Panc1 (cell line): ENCODE results near the gene LETM1. TPM values are rescaled to one million over a fixed set of nuclear protein-coding genes. Genes with fewer than 3 reads are reported as not detected.

Experiments used
- ATAC-seq: fragments of 200-7000 bp; cut with Tn5 transposase; 2 replicates; pipeline ENCODE4 v1.9.1; 2020; ENCODE audit warnings: mild to moderate bottlenecking, moderate library complexity
- BruUV-seq: library from RNA; stranded (reverse); fragments of 400-500 nt; replicated peaks from 2 replicates; lab custom pipeline; 2021; lab: Mats Ljungman, UMichigan
- CTCF ChIA-PET: fragments of 300-600 bp; sonication (Branson Sonifier 250); formaldehyde crosslinking; loops from one replicate; lab custom pipeline; 2022; ENCODE audit warnings: antibody characterized with exemption; lab: Charles Lee
- POLR2A ChIA-PET: fragments of 300-600 bp; sonication (Branson Sonifier 250); formaldehyde crosslinking; loops from one replicate; lab custom pipeline; 2022; ENCODE audit warnings: antibody characterized with exemption; lab: Charles Lee
- DNase-seq: peaks from one replicate; pipeline ENCODE4 v3.0.0-alpha.2; 2010; ENCODE audit warnings: low read depth, low spot score
- H3K27ac ChIP-seq: 2 replicates; pipeline ENCODE4 v1.5.1; 2011; ENCODE audit warnings: mild to moderate bottlenecking, low read length, inconsistent platforms
- H3K27me3 ChIP-seq: fragments of 200-500 bp; sonication (Bioruptor generic); 2 replicates; pipeline ENCODE4 v1.6.0; 2014; ENCODE audit warnings: low read length, inconsistent platforms; ENCODE audit not compliant: control insufficient read depth, insufficient read depth
- H3K36me3 ChIP-seq: fragments of 200-500 bp; sonication (Bioruptor generic); 2 replicates; pipeline ENCODE4 v1.5.1; 2014; ENCODE audit warnings: inconsistent platforms, mild to moderate bottlenecking, low read length, moderate library complexity; ENCODE audit not compliant: control insufficient read depth, insufficient read depth
- H3K4me1 ChIP-seq: 2 replicates; pipeline ENCODE4 v1.5.1; 2011; ENCODE audit warnings: inconsistent platforms, mild to moderate bottlenecking, low read length, moderate library complexity; ENCODE audit not compliant: control insufficient read depth, insufficient read depth
- H3K4me3 ChIP-seq, 2 experiments: 2 replicates each; pipeline ENCODE4 v1.5.1; 2011 to 2012; ENCODE audit warnings: low read depth in 2 of 2, low read length in 2 of 2, mild to moderate bottlenecking in 2 of 2, inconsistent platforms in 1 of 2, moderate library complexity in 1 of 2
- H3K9me3 ChIP-seq: fragments of 200-500 bp; sonication (Bioruptor generic); 2 replicates; pipeline ENCODE4 v1.5.1; 2014; ENCODE audit warnings: low read depth, mild to moderate bottlenecking, inconsistent platforms, low read length, moderate library complexity; ENCODE audit not compliant: control insufficient read depth, insufficient read depth
- CTCF ChIP-seq: fragments of 450-650 bp; IDR thresholded peaks from 2 replicates; pipeline ENCODE4 v1.5.1; 2017; ENCODE audit warnings: mild to moderate bottlenecking
- POLR2AphosphoS5 ChIP-seq: IDR thresholded peaks from 2 replicates; pipeline ENCODE4 v1.6.1; 2012; ENCODE audit warnings: mild to moderate bottlenecking, low read depth, low read length, moderate library complexity
- REST ChIP-seq, 2 experiments: IDR thresholded peaks; 2 replicates each; pipeline ENCODE4 v1.6.1; 2011 to 2012; ENCODE audit warnings: low read depth in 2 of 2, control low read depth in 1 of 2, low read length in 1 of 2, mild to moderate bottlenecking in 1 of 2, moderate library complexity in 1 of 2; ENCODE audit not compliant: insufficient read depth in 1 of 2
- SIN3A ChIP-seq: IDR thresholded peaks from 2 replicates; pipeline ENCODE4 v1.6.1; 2012; ENCODE audit warnings: low read depth, mild to moderate bottlenecking, low read length, moderate library complexity, borderline replicate concordance; ENCODE audit not compliant: insufficient read depth
- TCF7L2 ChIP-seq: IDR thresholded peaks from 2 replicates; pipeline ENCODE4 v1.6.1; 2011; ENCODE audit warnings: mild to moderate bottlenecking, low read depth, low read length, inconsistent platforms
- in situ Hi-C: cut with HindIII; loops from 2 replicates; pipeline ENCODE4 v1.10.0; 2016; ENCODE audit warnings: low sequenced_read_pairs, low pct_unique_long_range_greater_than_20kb
- intact Hi-C: fragments of 100-400 bp; cut with micrococcal nuclease; formaldehyde crosslinking; loops from one replicate; pipeline ENCODE4 v1.10.0; 2022; ENCODE audit not compliant: unreplicated experiment
- total RNA-seq: library from RNA; stranded (reverse); gene quantifications from one replicate; pipeline ENCODE4 v1.2.1, GENCODE V29; 2021; ENCODE audit not compliant: unreplicated experiment

The LETM1 gene
- total RNA-seq, 1 experiment from 2014 or later: 67.6 TPM

- DNase-seq (no peak), ATAC-seq (no peak)
- POLR2A ChIA-PET: no interaction called here
- H3K27ac ChIP-seq: no peak overlapping the region
- TF ChIP-seq CTCF: no peak
- TF ChIP-seq REST (IDR thresholded peaks at IDR 0.05; ENCODE audit: insufficient read depth in 1 of 2, low read depth in 2 of 2, low read length in 1 of 2): no peak
- TF ChIP-seq TCF7L2: no peak
- no peak for TF ChIP-seq POLR2AphosphoS5
- no peak for TF ChIP-seq SIN3A
- in situ Hi-C loops (no loop called here), intact Hi-C loops (no loop called here)
- H3K4me1 ChIP-seq: no peaks in the 10 kb centered on the region
- CTCF ChIA-PET: interaction anchor here (1.2 kb wide), 1 partner anchor 11 kb away, joined by 4 read pairs; no protein-coding TSS in a partner anchor
- no peaks in the 10 kb centered on the region; the same call in 1 of the 2 replicates for H3K36me3 ChIP-seq
- H3K27me3 ChIP-seq: no peaks in the 10 kb centered on the region
- BruUV-seq: no TSS peak
- H3K9me3 ChIP-seq: no peaks in the 10 kb centered on the region
- H3K4me3 ChIP-seq: no peak overlapping the region
Observed at GRCh38 chr4:1797298-1797860, 58.6 kb downstream of the LETM1 start.

GRCh38 chr4:1796486-1797204 is 59.3 kb downstream of the LETM1 start:
- no peak overlapping the region for H3K4me3 ChIP-seq
- BruUV-seq: no TSS peak
- H3K36me3 ChIP-seq: no peaks in the 10 kb centered on the region; the same call in 1 of the 2 replicates
- no peak overlapping the region for H3K27ac ChIP-seq
- ChIA-PET CTCF (no interaction called here), POLR2A (no interaction called here)
- TF ChIP-seq REST (IDR thresholded peaks at IDR 0.05; ENCODE audit: insufficient read depth in 1 of 2, low read depth in 2 of 2, low read length in 1 of 2) (no peak), TCF7L2 (no peak), SIN3A (no peak), POLR2AphosphoS5 (no peak), CTCF (no peak)
- DNase-seq (no peak), ATAC-seq (no peak)
- no peaks in the 10 kb centered on the region for H3K27me3 ChIP-seq
- in situ Hi-C loops: no loop called here
- no peaks in the 10 kb centered on the region for H3K4me1 ChIP-seq
- H3K9me3 ChIP-seq: no peaks in the 10 kb centered on the region
- intact Hi-C loops: no loop called here
